C1 segment of cervical spinal cord (tissue), 14 donors: ENCODE results near the gene CYP26B1.
"Not testable (repeated sequence)": the region's sequence is repeated elsewhere in the genome, so short reads cannot be mapped to it uniquely, and the experiment has no call there.

Experiments
- DNase-seq, 14 donors: peaks; one replicate each; lab custom pipeline; 2025; lab: John Stamatoyannopoulos, UW

Gene CYP26B1

DNA sequence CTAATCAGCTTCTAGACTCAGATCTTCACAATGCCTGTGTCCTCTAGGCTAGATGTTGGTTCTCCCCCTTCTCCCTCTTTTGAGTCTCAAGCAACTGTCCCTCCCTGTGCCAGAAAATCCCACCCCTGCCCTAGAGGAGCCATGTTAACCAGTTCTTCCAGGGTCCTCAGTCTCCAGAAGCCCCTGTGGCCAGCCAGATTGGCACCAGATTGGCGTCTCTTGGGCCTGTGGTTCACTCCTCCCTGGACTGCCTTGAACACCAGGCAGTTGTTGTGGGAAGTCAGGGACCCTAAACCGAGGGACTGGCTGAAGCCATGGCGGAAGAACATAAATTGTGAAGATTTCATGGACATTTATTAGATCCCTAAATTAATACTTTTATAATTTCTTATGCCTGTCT lies 36.6 kb downstream of the CYP26B1 start:
- no peak for DNase-seq

DNA sequence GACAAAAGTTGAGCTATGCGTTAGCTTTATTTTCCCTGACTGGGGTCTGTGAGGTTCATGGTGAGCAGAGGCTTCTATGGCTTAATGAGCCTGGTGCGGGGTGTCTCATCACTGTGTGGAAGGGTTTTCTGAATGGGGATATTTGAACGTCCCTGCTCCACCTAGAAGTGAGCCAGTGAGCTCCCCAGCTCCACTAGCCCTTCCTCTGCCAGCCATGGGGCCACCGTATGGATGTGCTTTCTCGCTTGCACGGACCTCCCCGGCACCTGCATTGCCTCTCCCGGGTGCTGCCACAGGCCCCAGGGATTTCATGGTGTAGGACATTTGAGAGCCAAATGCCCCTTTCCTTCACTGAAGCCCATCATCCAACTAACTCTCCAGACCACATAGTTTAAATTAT lies 37.8 kb downstream of the CYP26B1 start:
- DNase-seq: no peak

DNA sequence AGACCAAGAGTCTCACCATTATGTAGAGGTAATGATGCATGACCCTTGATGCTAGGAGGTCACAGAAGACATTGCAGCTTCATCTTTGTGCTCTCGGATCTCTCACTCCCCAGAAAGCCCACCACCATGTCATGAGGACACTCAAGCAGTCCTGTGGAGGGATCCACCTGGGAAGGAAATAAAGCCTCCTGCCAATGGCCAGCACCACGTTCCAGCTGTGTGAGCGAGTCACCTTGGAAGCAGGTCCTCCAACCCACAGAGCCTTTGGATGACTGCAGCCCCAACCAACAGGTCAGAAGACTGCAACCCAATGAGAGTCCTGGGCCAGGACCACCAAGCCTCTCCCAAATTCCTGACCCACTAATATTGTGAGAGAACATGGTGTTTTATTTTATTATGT lies 38.4 kb downstream of the CYP26B1 start:
- no peak for DNase-seq

DNA sequence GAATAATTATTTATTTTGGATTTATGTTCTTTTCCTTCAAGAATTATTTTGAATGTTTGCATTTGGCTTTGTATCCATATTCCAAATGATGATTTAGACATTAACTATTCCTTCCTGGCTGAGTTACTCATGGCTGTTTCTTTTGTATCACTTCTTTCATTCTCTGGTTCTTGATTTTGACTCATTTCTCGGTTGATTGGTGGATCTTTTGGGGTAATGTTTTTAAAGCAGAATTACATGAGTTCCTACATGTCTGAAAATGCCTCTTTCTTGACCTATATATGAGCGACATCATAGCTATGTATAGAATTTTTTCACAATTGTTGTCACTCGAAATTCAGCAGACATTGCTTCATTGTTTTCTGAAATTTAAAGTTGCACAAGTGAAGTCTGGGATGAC lies 39.5 kb downstream of the CYP26B1 start:
- no peak for DNase-seq

DNA sequence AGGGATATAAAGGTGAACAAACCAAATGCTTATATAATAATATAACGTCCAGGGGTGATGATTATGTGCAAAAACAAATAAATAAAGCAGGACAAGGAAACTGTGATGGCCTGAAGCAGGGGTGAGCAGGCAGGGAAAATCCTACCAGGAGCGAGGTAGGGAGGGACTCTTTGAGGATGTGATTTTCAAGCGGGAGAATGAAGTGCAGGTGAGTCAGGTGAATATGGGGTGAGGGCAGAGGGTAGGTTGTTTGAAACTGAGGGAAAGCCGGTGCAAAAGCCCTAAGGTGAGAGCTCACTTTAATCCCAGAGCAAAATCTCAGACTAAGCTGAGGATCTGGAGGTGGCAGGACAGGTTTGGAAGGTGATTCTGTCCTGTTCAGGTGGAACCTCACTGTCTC lies 40.7 kb downstream of the CYP26B1 start:
- DNase-seq: no peak

DNA sequence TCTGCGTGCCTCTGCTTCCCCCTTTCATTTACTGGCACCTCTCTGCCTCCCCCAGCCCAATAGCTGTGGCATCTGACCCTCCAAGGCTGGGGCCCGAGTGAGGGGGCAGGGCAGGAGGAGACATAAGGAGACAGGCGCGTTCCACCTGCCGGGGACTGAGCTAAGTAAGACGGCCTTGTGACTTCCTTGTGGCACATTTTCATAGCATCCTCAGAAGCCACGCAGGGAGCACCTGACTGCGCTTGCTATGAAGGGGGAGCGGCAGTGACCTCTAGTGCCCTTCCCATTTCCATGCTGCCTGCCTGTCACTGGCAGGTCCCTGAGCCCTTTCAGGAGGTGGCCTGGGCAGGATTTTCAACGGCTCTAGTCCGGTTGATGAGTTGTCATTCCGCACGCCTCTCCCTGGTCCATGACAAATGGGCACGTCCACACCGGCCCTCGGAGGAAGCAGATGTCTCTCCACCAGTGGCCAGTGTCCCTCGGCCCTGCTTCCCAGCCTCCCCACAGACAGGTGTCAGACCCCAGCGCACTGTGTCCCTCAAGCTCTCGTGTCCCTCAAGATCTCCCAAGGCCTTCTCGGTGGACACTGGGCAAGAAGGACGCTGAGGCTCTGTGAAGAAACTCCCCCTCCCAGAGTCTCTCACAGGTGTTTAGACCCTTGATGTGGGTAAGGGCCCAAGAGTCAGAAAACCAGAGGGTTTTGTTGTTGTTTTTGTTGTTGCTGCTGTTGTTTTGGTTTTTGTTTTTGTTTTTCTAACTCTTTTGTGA lies 42.7 kb downstream of the CYP26B1 start:
- DNase-seq: no peak

DNA sequence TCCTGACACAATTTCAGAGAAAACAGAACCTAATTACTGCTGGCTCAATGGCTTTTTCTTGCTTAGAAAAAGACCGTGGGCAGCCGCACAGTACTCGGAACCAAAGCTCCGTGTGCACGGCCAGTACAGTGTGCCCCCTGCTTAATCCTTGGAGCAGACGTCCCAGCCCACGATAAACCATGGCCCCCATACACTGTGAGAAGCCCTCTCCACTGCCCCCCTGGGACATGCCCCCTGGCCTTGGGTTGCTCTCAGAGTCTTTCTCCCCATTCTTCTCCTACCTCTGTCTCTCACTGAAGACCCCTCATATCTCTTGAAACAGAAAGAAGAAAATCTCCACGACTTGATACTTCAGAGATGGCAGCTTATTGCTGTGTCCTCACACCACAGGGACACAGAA lies 44.0 kb downstream of the CYP26B1 start:
- DNase-seq: no peak

DNA sequence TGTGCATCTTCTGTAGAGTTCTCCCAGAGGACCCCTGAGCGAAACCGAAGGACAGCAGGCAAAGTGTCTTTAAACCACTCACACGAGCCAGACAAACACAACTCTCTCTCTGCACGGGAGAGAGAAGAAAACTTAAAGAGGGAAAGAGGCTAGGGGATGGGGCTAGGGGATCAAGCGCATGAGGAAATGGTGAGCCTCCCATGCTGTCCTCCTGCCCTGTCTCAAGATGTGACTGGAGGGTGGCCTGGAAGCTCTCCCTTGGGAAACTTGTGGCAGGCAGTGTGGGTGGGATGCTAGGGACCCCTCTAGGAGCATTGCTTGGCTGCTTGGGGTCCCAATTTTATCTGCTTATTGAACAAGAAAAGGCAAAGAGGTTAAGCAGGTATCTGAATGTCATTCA lies 44.5 kb downstream of the CYP26B1 start:
- DNase-seq: no peak

DNA sequence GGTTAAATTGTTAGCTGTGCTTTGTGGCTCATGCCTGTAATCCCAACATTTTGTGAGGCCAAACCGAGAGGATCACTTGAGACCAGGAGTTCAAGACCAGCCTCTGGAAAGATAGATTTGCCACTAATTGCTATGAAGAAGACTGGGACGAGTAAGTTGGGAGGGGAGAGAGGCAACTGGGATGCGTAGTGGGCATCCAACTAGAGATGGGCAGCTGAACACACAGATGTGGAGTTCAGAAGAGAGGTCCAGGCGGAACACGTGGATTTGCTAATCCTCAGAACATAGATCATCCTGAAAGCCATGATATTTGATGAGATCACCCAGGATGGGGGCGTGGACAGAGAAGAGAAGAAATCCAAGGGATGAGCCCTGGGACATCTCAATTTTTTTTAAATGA lies 48.7 kb downstream of the CYP26B1 start:
- no peak for DNase-seq

DNA sequence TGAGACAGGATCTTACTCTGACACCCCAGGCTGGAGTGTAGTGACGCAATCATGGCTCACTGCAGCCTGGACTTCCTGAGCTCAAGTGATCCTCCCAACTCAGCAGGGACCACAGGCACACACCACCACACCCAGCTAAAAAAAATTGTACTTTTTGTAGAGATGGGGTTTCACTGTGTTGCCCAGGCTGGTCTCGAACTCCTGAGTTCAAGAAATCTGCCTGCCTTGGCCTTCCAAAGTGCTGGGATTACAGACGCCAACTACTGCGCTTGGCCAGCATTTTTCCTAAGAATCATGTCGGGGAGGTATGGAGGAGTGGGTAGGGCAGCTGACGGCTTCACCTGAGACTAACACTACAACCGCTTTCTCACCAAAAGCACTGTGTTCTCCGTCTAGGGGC lies 50.4 kb downstream of the CYP26B1 start:
- no peak for DNase-seq

DNA sequence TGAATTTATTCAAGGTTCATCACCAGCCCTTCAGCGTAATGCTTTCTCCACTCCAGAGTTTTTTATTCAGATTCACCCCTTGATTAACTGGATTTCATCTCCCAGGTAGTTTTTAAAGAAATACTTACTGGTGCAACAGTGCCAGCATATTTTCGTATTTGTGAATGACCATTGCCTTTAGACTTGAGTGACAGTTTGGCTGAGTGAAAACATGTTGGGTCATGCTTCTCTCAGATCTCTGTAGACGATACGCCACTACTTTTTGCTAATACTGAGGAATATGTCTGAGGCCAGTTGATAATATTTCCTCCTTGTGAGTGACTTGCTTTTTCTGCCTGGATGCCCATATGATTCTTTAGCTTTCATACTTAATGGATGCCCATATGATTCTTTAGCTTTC lies 51.5 kb downstream of the CYP26B1 start:
- no peak for DNase-seq

DNA sequence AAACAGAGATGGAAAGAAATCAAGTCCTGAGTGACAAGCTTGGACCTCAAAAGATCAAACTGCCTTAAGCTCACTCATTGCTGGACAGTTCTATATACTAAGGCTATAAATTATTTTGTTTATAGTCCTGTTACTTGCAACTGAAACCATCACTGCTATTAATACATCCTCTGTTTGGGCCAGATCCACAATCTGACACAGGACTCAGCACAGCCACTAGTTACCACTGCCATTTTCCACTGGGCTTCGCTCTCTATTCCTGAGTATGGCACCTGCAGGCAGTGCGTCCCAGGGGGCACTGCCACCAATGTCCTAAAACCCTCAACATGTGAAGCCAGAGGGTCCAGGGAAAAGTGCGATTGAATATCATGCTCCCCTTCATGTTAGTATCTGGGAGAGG lies 52.3 kb downstream of the CYP26B1 start:
- no peak for DNase-seq

DNA sequence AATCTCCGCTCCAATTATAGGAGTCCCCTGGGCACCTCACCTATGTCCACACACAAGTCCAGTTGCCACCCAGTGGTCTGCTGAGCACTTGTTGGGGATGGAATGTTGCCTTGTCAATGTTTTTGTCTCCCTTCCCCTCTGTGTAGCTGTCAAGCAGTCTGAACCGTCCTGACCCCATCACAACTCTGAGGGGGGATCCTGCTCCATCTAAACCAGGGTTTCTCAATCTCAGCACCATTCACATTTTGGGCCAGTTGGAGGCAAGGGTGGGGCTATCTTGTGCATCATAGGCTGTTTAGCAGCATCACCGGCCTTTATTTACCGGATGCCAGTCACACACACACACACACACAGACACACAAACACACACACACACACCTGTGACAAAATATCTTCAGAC lies 53.0 kb downstream of the CYP26B1 start:
- DNase-seq: no peak

DNA sequence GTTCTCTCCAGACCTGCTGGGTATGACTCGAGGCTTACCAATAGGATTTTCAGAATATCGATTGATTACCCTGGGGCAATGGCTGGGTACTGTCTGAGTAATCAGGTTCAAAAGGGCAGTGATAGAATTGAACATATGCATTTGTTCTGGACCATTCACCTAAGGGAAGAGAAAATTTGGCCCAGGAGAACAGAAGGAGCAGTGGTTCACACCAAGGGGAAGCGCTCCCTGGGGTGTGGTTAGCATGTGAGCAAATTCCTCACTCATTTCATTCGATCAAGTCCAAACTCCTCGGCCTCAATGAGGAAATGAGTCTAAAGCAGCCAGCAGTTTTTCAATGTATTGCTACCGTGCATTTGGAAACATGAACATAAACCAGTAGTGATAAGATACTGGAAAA lies 55.6 kb downstream of the CYP26B1 start:
- DNase-seq: no peak

DNA sequence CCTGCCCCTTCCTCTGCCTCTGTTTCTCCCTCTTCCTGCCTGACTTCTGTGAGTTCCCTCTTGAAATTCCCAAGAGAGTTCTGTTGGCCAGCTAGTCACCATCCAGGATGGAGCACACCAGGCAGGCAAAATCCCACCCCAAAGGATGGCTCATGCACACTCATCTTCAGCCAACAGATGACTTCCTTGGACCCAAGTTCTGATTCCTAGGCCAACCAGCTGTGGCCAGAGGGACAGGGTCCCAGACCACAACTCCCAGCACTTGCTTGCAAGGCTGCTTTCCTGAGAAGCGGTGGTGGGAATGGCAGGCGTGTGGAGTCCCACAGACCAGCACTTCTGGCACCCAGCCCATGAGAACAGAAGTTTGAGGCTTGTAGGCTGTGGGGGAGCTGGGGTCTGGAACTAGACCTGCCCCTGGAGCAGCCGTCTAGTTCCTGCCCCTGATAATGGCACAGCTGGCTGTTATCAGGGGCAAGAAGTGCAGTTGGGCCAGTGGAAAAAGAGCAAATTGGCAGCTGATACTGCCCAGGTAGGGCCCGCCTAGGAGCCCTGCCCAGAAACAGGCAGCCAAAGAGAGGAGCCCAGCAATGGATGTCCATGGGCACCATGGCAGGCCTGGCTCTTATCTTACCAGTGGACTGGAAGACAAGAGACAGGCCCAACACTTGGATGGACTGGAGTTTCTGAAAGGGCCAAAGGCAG lies 56.7 kb downstream of the CYP26B1 start:
- no peak for DNase-seq

DNA sequence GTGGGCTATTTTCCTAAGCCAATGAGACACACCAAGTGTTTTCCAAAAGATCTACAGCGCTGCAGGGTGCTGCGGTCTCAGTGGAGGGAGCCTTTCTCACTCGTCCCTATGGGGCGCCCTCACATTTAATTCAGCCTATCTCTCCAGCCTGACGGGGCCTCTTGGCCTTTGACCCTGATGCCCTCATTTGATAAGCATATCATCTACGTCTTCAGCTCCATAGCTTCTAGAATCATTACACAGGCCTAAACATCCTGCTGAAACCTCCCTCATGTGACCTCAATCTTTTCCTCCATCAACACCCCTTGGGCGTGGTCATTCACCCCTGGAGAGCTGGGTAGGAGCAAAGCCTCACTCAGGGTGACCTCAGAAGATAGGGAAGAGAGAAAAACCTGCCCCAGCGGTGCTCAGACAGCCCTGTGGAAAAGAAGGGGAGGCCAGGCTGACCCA lies 57.4 kb downstream of the CYP26B1 start:
- no peak for DNase-seq

DNA sequence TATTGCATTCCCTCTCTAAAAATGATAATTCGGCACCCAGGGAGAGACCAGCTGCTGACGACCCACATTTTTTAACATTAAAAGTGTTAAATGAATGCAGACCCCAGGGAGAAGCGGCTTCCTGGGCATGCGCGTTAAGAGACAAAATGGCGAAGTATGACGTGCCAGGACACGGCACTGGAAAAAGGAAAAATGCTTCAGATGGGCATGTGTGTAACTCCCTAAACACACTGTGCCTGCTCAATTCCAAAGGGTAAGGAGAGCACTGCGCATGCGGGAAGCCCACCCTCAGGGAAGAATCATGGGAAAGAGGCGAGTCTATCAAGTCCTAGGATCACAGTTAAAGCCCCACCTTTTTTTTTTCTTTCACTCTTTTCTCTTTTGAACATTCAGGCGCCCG lies 58.1 kb downstream of the CYP26B1 start:
- DNase-seq: no peak

DNA sequence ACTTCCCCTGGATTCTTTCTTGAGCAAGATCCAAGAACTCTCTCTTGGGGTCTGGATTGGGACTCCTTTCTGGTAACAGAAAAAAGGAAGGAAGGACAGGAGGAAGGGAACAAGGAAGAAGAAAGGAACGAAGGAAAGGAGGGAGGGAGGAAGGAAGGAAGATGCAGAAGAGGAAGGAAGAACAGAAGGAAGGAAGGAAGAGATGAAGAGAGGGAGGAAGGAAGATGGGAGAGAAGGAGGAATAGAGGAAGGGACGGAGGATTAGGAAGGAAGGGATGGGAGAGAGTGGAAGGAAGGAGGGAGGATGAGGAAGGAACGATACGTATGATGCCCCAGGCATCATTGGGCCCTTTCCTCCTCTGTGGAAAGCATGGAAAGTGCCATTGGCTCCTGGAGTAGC lies 58.6 kb downstream of the CYP26B1 start:
- no peak for DNase-seq

DNA sequence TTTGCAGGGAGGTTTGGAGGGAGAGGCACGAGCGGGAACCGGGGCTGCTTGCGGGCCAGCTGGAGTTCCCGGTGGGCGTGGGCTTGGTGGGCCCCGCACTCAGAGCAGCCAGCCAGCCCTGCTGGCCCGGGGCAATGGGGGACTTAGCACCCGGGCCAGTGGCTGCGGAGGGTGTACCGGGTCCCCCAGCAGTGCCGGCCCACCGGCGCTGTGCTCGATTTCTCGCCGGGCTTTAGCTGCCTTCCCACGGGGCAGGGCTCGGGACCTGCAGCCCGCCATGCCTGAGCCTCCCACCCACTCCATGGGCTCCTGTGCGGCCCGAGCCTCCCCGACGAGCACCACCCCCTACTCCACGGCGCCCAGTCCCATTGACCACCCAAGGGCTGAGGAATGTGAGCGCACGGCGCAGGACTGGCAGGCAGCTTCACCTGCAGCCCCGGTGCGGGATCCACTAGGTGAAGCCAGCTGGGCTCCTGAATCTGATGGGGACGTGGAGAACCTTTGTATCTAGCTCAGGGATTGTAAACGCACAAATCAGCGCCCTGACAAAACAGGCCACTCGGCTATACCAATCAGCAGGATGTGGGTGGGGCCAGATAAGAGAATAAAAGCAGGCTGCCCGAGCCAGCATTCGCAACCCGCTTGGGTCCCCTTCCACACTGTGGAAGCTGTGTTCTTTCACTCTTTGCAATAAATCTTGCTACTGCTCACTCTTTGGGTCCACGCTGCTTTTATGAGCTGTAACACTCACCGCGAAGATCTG lies 60.6 kb downstream of the CYP26B1 start:
- DNase-seq: not testable (repeated sequence)

DNA sequence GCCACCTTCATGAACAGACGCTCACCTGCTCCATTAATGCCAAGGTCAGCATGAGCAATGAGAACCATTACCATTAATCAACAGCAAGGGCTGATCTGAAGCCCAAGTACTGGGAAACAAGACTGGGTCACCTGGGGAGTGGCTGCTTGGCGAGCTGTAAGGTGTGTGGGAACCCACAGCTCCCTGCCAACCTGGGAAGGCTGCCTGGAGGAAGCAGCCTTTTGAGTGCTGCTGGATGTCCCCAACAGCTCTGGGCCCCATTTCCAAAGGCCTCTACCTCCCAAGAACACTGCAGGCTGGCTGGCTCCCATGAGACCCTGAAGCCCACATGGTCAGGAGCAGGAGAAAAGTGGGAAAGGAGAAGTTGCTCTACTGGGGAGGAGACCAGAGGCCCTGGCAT lies 62.1 kb downstream of the CYP26B1 start:
- no peak for DNase-seq

DNA sequence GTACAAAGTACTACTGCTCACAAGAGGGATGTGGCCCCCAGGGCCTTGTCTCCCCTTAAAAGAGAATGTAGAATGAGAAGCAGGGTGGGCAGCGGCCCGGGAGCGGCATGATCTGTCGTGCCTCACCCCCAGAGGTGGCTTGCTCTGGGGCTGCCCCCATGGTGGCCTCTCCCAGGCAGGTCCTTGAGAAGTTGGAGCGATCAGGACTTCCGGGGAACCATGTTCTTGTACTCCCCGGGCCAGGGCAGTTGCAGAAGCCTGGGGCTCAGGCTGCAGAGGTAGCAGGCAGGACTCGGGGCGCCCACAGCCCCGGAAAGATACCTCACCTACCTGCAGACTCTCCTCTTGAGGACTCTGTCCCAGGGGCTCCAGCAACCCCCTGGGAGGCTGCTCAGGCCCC lies 62.6 kb downstream of the CYP26B1 start:
- no peak for DNase-seq

DNA sequence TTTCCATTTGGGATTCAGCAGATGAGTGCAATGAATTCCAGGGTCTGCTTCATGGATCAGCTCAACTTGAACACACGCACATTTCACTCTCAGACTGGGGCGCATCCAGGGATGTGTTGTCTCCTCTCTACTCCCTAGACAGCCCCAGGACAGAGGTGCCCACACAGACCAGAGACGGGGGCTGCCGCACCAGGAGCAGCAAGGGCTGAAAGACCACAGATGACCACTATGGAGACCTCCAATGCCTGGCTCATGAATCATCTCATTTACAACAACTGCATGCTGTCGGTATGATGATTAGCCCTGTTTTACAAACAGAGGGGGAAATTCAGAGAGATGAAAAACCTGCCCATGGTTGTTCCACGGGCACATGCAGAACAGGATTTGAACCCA lies 63.1 kb downstream of the CYP26B1 start:
- DNase-seq: no peak
